ENCODE data around the gene RELCH.

DNA sequence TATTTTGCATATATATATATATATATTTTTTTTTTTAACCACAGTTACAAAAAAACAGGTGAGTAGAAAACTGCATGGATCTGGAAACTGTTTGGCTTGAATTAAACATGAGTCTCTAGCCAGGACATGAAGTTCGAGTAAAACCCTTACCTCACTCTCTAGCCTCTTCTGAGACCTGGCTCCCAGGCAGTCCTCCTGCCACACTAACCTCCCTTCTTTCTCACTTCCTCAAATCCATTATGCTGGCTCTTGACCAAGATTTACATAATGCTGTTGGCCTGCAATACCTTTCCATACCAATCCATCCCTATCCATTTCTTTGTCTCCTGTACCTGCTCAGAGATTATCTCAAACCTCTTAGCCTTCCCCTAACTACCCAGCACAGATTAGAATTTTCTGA, 34.2 kb upstream of the RELCH start:
- TF ChIP-seq SMC3 (IDR thresholded peaks at IDR 0.05; ENCODE audit: borderline replicate concordance, low read length) (no peak), ELK1 (IDR thresholded peaks at IDR 0.05; ENCODE audit: low read depth, low read length) (no peak), POLR2AphosphoS2 (IDR thresholded peaks at IDR 0.05; ENCODE audit: low read depth, low read length) (no peak), FOXK2 (IDR thresholded peaks at IDR 0.05) (no peak), CEBPB (IDR thresholded peaks at IDR 0.05; ENCODE audit: borderline replicate concordance in 1 of 2, low read depth in 2 of 2, low read length in 2 of 2) (no peak), POLR2A (IDR thresholded peaks at IDR 0.05; ENCODE audit: low read depth, low read length) (no peak)
- TF ChIP-seq, protein P1, sequence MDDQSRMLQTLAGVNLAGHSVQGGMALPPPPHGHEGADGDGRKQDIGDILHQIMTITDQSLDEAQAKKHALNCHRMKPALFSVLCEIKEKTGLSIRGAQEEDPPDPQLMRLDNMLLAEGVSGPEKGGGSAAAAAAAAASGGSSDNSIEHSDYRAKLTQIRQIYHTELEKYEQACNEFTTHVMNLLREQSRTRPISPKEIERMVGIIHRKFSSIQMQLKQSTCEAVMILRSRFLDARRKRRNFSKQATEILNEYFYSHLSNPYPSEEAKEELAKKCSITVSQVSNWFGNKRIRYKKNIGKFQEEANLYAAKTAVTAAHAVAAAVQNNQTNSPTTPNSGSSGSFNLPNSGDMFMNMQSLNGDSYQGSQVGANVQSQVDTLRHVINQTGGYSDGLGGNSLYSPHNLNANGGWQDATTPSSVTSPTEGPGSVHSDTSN (IDR thresholded peaks at IDR 0.05; ENCODE audit: insufficient replicate concordance, low read depth, low read length), result no peak
- TF ChIP-seq, protein P2, sequence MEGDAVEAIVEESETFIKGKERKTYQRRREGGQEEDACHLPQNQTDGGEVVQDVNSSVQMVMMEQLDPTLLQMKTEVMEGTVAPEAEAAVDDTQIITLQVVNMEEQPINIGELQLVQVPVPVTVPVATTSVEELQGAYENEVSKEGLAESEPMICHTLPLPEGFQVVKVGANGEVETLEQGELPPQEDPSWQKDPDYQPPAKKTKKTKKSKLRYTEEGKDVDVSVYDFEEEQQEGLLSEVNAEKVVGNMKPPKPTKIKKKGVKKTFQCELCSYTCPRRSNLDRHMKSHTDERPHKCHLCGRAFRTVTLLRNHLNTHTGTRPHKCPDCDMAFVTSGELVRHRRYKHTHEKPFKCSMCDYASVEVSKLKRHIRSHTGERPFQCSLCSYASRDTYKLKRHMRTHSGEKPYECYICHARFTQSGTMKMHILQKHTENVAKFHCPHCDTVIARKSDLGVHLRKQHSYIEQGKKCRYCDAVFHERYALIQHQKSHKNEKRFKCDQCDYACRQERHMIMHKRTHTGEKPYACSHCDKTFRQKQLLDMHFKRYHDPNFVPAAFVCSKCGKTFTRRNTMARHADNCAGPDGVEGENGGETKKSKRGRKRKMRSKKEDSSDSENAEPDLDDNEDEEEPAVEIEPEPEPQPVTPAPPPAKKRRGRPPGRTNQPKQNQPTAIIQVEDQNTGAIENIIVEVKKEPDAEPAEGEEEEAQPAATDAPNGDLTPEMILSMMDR (IDR thresholded peaks at IDR 0.05 in 2 of 3, conservative IDR thresholded peaks at IDR 0.05 in 1 of 3; ENCODE audit: control insufficient read depth in 2 of 3, extremely low read depth in 1 of 3, insufficient read depth in 1 of 3, low read depth in 3 of 3, low read length in 3 of 3), result no peak
